GM21447 (cell line): ENCODE results near the gene CYP3A5.

Experiments used
- ATAC-seq: cut with Tn5 transposase; IDR thresholded peaks from one replicate; pipeline ENCODE4 v1.9.1; 2021; ENCODE audit not compliant: unreplicated experiment

CYP3A5 gene

GRCh38 chr7:99616359-99617191 lies 63.2 kb downstream of the CYP3A5 start, which contains the start of gene ZSCAN25:
Gene ZSCAN25 (plus strand): TSS chr7:99616946. CDS start chr7:99619607, 2,661 bp downstream.
- ATAC-seq, result peak; percentile 92

- no peak for ATAC-seq
Observed at GRCh38 chr7:99615989-99616358, 63.8 kb downstream of the CYP3A5 start.

- ATAC-seq, result no peak
Observed at GRCh38 chr7:99614495-99614894, 65.3 kb downstream of the CYP3A5 start.

GRCh38 chr7:99607548-99607947 lies 72.2 kb downstream of the CYP3A5 start:
- no peak for ATAC-seq

- no peak for ATAC-seq
Observed at GRCh38 chr7:99606531-99606930, 73.3 kb downstream of the CYP3A5 start.

GRCh38 chr7:99605527-99605926 lies 74.3 kb downstream of the CYP3A5 start:
- ATAC-seq, result no peak

- no peak for ATAC-seq
Observed at GRCh38 chr7:99601656-99602310, 78.0 kb downstream of the CYP3A5 start.

GRCh38 chr7:99599836-99600235 lies 80.0 kb downstream of the CYP3A5 start:
- ATAC-seq, result no peak
